ENCODE data around the gene STX19. TPM values are rescaled to one million over a fixed set of nuclear protein-coding genes. Genes with fewer than 3 reads are reported as not detected.

Gene STX19, protein sequence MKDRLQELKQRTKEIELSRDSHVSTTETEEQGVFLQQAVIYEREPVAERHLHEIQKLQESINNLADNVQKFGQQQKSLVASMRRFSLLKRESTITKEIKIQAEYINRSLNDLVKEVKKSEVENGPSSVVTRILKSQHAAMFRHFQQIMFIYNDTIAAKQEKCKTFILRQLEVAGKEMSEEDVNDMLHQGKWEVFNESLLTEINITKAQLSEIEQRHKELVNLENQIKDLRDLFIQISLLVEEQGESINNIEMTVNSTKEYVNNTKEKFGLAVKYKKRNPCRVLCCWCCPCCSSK
- not detected in 2 replicates for total RNA-seq (2022)
- percentile 10 among the genes with signal in this experiment for Bru-seq, nascent RNA
- percentile 9 among the genes with signal in this experiment for BruChase-seq, experiment 1, labeled RNA remaining after a 2-hour chase
- BruChase-seq, experiment 2, labeled RNA remaining after a 6-hour chase, result percentile 10 among the genes with signal in this experiment
- long read RNA-seq, result 0 reads

DNA sequence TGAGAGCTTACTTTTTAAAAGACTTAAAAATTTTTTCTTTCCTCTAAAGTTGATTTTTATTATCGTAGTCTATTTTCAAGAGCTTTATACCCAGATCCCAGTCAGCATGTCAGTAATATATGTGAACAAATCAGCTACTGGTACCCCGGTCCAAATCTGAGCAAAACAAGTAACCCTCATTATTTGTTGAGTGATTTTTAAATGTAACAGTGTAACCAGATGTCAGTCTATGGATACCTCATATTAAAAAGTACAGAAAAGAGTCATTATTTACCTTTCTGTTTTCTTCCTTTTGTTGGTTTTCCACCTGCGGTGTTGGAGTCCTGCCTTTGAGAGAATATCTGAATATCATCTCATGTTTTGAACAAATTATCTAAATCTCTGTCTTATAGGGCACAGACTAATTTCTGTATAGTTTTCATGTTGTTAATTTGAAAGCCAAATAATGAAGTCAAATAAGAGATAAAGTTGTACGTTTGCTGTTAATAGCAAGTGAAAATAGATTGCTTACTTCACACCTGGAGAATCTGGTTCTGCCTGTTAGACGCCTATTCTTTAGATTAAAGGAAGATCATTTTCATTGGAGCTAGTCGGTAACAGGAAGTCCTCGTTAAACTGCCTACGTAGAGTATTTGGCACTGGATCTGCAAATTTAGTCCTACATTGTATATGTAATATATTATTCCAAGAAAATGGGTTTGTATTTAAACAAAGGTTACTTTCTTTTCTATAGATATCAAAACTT is at the start of gene STX19:
Gene STX19 (minus strand): TSS at position 505 of the 745 bp plus-strand sequence. CDS start 13,328 bp downstream, outside the sequence.
- POLR2A ChIA-PET, result no interaction called here

DNA sequence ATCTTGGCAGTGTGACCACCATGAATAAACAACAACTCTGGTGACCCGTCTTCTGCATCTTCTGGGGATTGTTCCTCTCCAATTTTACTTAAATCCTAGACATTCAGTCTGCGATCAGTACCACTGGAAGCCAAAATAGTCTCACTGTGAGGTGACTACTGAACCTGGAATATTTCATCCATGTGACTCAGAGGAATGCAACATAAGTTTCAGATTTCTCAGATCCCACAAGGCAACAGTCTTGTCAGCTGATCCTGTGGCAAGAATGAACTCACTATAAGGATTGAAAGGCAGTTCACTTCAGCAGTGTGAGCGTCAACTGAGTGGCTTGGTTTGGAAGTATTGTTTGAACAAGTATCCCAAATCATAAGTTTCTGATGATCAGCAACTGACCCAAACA is 47.7 kb upstream of the STX19 start:
- Mint-ChIP-seq H3K27ac (ENCODE audit: unreplicated experiment) (no peak overlapping the region), H3K36me3 (ENCODE audit: insufficient read depth, unreplicated experiment) (no peaks in the 10 kb centered on the region), H3K4me3 (ENCODE audit: unreplicated experiment) (no peak overlapping the region), H3K4me1 (ENCODE audit: low read depth, unreplicated experiment) (no peaks in the 10 kb centered on the region), H3K9me3 (ENCODE audit: unreplicated experiment) (no peaks in the 10 kb centered on the region), H3K27me3 (ENCODE audit: insufficient read depth, unreplicated experiment) (no peaks in the 10 kb centered on the region)
- Histone ChIP-seq H3K4me1 (no peaks in the 10 kb centered on the region), H3K27me3 (replicated peaks; ENCODE audit: control insufficient read depth, insufficient read depth, low read length) (no peaks in the 10 kb centered on the region), H3K4me3 (ENCODE audit: low read depth, low read length) (no peak overlapping the region), H3K9me3 (no peaks in the 10 kb centered on the region), H3K36me3 (ENCODE audit: control insufficient read depth, insufficient read depth, low read length) (no peaks in the 10 kb centered on the region)
- TF ChIP-seq, protein P1, sequence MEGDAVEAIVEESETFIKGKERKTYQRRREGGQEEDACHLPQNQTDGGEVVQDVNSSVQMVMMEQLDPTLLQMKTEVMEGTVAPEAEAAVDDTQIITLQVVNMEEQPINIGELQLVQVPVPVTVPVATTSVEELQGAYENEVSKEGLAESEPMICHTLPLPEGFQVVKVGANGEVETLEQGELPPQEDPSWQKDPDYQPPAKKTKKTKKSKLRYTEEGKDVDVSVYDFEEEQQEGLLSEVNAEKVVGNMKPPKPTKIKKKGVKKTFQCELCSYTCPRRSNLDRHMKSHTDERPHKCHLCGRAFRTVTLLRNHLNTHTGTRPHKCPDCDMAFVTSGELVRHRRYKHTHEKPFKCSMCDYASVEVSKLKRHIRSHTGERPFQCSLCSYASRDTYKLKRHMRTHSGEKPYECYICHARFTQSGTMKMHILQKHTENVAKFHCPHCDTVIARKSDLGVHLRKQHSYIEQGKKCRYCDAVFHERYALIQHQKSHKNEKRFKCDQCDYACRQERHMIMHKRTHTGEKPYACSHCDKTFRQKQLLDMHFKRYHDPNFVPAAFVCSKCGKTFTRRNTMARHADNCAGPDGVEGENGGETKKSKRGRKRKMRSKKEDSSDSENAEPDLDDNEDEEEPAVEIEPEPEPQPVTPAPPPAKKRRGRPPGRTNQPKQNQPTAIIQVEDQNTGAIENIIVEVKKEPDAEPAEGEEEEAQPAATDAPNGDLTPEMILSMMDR (IDR thresholded peaks at IDR 0.05; ENCODE audit: insufficient read depth in 1 of 2, low read depth in 1 of 2, low read length in 1 of 2, severe bottlenecking in 1 of 2, unreplicated experiment in 1 of 2), result no peak
- intact Hi-C loops (cut with micrococcal nuclease; ENCODE audit: unreplicated experiment), result no loop called here
- BruUV-seq (replicated peaks), result no TSS peak
- DNase-seq, result no peak
- ChIA-PET CTCF (no interaction called here), POLR2A (no interaction called here)

More for the DNA sequence above, at the start of gene STX19:
- CTCF ChIA-PET, result no interaction called here
- Histone ChIP-seq H3K36me3 (ENCODE audit: control insufficient read depth, insufficient read depth, low read length) (no peaks in the 10 kb centered on the region), H3K4me3 (ENCODE audit: low read depth, low read length) (no peak within 1 kb of the TSS), H3K4me1 (peaks cover 4% of the 10 kb centered on the region; the same call in 1 of the 2 replicates), H3K9me3 (no peaks in the 10 kb centered on the region), H3K27me3 (replicated peaks; ENCODE audit: control insufficient read depth, insufficient read depth, low read length) (no peaks in the 10 kb centered on the region)
- Mint-ChIP-seq H3K4me1 (ENCODE audit: low read depth, unreplicated experiment) (no peaks in the 10 kb centered on the region), H3K36me3 (ENCODE audit: insufficient read depth, unreplicated experiment) (no peaks in the 10 kb centered on the region), H3K27ac (ENCODE audit: unreplicated experiment) (no peak within 1 kb of the TSS), H3K27me3 (ENCODE audit: insufficient read depth, unreplicated experiment) (no peaks in the 10 kb centered on the region), H3K9me3 (ENCODE audit: unreplicated experiment) (no peaks in the 10 kb centered on the region), H3K4me3 (ENCODE audit: unreplicated experiment) (no peak within 1 kb of the TSS)
- TF ChIP-seq, protein P1 (IDR thresholded peaks at IDR 0.05; ENCODE audit: insufficient read depth in 1 of 2, low read depth in 1 of 2, low read length in 1 of 2, severe bottlenecking in 1 of 2, unreplicated experiment in 1 of 2), result no peak
- intact Hi-C loops (cut with micrococcal nuclease; ENCODE audit: unreplicated experiment), result no loop called here
- peak in 1 of 2 experiments; percentile 2 for DNase-seq
- no TSS peak for BruUV-seq (replicated peaks)

DNA sequence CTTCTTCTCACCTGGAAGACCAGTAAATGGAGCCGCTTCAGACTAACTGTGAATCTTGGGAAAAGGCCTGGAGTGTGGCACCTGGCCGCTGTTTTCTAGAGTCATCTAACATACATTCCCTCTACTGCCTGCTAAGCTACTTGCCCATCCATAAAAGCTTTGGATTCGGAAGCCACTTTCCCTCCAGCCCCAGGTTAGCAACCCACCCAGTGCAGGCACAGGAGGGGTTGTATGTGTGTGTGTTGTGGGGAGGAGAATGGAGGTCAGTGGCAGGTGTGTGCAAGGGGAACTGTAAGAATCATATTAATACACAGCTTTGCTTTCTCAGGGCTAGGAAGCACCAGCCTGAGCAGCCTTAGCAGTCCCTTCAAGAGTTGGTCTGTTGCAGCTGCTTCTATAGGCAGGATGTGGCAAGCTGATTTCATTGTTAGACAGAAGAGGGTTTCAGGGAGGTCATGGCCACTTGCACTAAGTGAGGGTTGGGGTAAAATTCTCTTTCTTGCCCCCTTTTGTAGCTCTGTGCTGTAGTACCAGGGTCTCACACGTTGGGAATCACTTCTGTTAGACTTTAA is 43.4 kb upstream of the STX19 start:
- DNase-seq, result no peak
- Mint-ChIP-seq H3K36me3 (ENCODE audit: insufficient read depth, unreplicated experiment) (no peaks in the 10 kb centered on the region), H3K27ac (ENCODE audit: unreplicated experiment) (no peak overlapping the region), H3K4me1 (ENCODE audit: low read depth, unreplicated experiment) (peaks cover 3% of the 10 kb centered on the region), H3K27me3 (ENCODE audit: insufficient read depth, unreplicated experiment) (no peaks in the 10 kb centered on the region), H3K9me3 (ENCODE audit: unreplicated experiment) (no peaks in the 10 kb centered on the region), H3K4me3 (ENCODE audit: unreplicated experiment) (no peak overlapping the region)
- H3K36me3 ChIP-seq (ENCODE audit: control insufficient read depth, insufficient read depth, low read length), result no peaks in the 10 kb centered on the region
- no peaks in the 10 kb centered on the region for H3K27me3 ChIP-seq (replicated peaks; ENCODE audit: control insufficient read depth, insufficient read depth, low read length)
- POLR2A ChIA-PET, result no interaction called here
- no peaks in the 10 kb centered on the region for H3K4me1 ChIP-seq
- TF ChIP-seq, protein P1 (IDR thresholded peaks at IDR 0.05; ENCODE audit: insufficient read depth in 1 of 2, low read depth in 1 of 2, low read length in 1 of 2, severe bottlenecking in 1 of 2, unreplicated experiment in 1 of 2), result no peak
- CTCF ChIA-PET, result interaction anchor here (0.7 to 0.8 kb wide), 2 partner anchors 9 to 67 kb away, joined by 3 to 5 read pairs; partner anchors contain the start of genes DHFR2 and NSUN3
- H3K4me3 ChIP-seq (ENCODE audit: low read depth, low read length), result no peak overlapping the region
- no TSS peak for BruUV-seq (replicated peaks)
- intact Hi-C loops (cut with micrococcal nuclease; ENCODE audit: unreplicated experiment), result no loop called here
- no peaks in the 10 kb centered on the region for H3K9me3 ChIP-seq

Measured in Caco-2 (cell line).